Measurements from ENCODE around the gene SUSD4. TPM values are rescaled to one million over a fixed set of nuclear protein-coding genes. Genes with fewer than 3 reads are reported as not detected.

The SUSD4 gene
- polyA plus RNA-seq, 10 donors: 2.5 to 5.7 (median 3.7) TPM

- no peak for DNase-seq
Measured at GRCh38 chr1:223231011-223231572, 132.9 kb downstream of the SUSD4 start.

DNA sequence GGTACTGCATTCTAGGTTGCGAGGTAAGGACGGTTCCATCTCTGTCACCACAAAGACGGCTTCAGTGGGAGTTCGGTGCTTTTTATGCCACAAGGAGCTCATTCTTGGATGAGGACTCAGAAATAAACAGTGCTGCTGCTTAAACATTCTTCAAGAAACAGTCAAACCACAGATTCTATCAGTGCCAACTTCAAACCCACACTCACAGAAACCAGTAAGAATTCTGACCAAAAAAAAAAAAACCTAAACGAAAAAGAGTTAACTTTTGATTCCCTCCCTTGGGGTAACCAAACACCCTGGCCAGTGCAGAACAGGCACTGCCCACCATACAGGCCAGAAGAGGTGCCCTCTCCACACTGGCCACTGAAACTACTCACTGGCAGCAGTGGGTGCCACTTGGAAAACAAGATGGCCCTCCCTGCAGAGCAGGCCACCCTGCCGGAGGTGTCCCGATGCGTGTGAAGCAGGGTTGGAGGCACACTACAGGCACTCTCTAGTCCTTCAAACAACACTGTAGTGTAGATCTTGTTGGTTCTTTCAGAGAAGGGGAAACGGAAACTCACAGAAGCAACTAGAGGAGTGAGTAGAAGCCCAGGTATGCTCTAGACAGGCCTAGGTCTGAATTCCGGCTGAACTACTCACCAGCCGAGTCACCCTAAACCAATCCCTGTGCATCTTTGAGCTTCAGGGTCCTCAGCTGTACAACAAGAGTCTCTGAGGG, 133.7 kb downstream of the SUSD4 start:
- peak in 1 of 3 donors; percentile 82 for DNase-seq

GRCh38 chr1:223229756-223230155, 134.2 kb downstream of the SUSD4 start:
- DNase-seq: no peak

DNA sequence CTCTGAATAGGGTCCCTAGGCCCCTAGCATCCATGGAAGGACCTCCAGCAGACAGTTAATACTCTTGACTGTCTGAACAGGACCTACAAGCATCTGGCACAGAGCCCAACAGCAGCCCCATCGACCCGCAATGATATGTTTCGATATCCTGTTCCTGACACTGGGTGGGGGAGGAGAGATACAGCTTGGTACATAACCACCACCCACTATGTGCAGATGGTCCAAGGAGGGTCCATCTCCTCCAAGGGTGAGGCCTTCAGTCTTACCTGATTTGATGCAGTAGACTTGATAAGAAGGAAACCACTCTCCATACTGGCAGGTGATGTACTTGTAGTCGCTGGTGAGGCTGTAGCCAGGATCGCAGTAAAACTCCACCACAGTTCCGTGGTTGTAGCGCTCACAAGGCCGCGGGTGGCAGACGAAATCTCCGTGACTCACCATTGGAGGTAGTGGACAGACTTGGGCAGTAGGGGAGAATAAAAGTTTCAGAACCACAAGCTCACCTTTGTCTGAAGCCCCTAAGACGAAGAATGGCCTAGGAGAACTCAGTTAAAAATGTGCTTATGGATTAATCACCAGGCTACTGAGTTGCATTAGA, 134.9 kb downstream of the SUSD4 start:
- DNase-seq: no peak

- no peak for DNase-seq
Measured at GRCh38 chr1:223228201-223228600, 135.8 kb downstream of the SUSD4 start.

GRCh38 chr1:223227486-223228196, 136.3 kb downstream of the SUSD4 start:
- DNase-seq: no peak

DNA sequence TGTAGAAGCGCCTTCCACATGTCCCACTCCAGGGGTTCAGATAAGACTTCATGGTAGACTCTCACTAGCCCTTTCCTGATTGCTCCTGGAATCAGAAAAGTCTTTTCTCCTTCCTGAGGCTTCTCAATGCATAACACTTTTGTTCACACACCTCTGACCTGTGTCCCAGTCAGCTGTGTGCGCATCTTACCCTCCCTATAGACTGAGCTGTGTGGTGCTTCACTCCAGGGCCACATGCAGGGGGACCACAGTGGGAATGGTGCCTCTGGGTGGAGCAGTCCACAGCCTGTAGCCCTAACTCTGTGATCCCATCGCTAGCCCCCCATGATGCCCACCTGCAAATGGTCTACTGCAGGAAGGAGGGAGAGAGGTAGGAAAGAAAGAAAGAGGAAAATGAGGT, 136.9 kb downstream of the SUSD4 start:
- DNase-seq: no peak

DNA sequence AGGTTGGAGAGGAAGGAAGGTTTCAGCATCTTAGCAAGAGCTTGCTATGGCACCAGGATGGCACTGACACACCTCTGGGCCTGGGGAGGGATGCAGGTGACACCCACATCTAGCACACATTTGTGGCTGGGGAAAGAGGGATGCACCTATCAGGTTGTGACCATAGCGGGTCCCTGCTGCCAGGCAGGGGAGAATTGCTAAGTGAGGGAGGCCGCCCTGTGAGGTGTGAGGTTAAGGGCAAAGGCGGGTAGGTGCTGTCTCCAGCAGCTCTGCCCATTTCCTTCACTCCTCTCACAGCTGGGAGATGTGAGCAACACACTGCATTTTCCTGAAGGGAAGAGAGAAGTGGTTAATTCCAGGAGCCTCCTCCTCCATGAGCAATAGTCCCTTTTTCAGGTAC, 137.7 kb downstream of the SUSD4 start:
- no peak for DNase-seq

DNA sequence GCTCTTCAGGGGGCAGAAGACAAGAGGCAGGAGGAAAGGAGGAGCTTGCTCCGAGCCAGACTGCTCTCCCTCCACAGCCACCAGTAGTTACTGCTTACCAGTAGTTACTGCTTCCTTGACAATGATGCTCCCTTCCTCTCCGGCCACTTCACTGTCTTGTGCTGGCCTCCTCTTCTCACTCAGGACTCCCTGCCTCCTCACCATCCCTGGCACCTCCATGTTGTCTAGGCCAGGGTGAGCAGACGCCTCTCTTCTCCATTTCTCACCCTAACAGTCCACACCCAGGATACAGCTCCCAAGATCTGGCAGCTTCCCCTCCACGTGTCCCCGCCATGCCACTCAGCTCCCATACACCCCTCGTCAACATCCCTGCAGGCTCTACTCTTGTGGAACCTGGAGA, 138.5 kb downstream of the SUSD4 start:
- no peak for DNase-seq

DNA sequence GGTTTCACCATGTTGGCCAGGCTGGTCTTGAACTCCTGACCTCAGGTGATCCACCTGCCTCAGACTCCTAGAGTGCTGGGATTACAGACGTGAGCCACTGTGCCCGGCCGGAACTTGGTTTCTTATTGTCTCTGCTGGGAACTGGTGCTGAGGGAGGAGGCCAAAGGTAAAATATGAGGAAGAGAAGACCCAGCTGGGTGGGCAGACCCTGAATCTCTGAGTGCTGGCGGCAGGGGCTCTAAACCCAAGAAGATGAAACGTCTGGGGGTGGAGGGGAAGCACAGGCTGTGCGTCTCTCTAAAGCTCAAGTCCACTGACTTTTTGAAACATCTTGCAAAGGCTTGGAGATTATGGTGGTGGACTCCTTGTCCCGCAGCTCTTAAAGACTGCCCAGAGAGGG, 138.9 kb downstream of the SUSD4 start:
- DNase-seq: no peak

DNA sequence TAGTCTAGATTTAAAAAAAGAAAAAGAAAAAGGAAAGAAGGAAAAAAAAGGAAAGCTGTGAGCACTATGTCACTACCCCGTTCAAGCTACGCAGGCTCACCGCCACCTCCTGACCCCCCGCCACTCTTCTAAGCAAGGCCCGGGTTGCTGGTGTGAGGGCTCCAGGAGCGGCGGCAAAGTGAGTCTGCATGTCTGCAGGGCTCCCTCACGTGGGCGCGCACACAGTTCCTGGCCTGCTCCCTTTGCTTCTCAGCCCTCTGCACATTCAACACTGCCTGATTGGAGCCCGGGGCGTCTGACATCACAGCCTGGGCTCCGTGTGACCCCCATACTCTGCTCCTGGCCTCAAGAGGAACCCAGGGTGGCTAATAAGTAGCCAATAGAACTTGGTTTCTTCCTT, 139.5 kb downstream of the SUSD4 start:
- no peak for DNase-seq

DNA sequence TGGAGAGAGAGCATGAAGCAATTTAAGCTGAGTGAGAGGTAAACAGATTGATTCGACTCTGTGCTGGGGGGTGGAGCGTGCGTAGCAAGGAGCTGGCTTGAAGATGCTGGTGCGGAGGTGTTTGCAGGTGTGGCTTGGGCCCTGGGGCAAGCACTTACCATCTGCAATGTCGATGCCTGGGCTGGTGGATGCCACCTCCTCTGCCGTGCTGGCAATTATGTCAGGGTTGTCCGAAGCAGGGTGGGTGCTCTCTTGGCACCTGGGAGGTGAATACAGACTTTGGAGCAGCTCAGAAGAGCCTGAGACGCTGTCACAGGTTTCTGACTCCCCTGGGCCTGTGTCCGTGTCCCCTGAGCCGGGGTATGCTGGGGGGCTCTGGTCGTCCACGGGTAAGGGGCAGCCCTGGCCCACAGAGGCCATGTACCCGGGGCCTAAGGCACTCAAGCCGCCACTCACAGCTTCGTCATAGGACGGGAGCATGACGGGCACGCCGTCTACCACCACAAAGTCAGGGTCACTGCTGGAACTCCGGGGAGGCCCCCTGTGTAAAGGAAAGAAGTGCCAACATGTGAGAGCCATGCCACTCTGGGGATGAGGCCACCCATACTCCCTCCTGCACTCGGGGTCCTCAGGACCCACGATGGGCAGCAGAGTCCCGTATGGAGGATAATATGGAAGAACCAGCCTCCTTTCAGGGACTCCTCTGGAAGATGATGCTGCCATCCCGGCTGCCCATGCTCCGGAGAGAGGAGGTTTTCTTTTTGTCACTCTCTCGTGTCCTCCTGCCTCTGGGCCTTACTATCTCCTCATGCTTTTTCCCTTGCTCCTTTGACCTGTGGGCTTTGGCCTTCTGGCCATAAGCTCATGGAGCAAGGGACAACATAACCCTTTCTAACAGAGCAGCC, 140.6 kb downstream of the SUSD4 start:
- DNase-seq: no peak

GRCh38 chr1:223222377-223222776, 141.6 kb downstream of the SUSD4 start:
- DNase-seq: no peak

DNA sequence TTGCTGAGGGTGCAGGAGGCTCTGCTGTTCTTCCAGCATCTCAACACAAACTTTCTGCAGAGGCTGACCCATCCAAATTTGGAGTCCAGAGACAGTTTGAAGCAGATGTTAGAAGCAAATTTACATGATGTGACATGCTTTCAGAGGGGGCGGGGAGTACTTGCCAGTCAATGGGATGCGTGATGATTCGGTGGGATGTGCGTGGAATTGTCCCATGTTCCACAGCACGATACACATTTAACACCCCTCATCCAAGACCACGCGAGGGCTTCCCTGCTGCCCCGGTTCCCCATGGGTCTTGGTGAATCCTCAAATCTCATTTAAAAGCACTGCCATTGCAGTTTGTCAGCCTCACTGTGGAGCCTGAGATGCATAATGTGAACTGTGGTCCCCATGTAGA, 142.3 kb downstream of the SUSD4 start:
- DNase-seq: no peak

DNA sequence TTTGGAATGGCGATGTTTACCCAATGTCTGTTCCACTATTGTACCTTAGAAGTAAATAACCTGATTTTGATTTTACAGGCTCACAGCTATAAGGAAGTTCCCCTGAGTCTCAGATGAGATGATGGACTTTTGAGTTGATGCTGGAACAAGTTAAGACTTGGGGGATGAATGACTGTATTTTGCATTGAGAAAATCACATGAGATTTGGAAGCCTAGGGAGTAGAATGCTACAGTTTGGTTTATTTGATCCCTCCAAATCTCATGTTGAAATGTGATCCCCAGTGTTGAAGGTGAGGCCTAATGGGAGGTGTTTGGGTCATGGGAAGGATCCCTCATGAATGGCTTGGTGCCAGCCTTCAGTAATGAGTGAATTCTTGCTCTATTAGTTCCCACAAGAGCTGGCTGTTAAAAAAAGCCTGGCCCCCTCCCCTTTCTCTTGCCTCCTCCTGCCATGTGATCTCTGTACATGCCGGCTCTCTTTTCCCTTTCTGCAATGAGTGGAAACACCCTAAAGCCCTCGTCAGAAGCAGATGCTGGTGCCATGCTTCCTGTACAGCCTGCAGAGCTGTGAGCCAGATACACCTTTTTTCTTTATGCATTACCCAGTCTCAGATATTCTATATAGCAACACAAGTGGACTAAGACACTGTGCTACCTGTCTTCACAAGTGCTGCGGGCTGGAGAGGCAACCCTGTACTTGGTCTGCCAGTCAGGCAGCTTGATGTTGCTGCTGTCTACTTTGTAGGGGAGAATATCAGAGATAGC, 143.9 kb downstream of the SUSD4 start:
- no peak for DNase-seq

GRCh38 chr1:223219318-223219635, 144.7 kb downstream of the SUSD4 start:
- no peak for DNase-seq

GRCh38 chr1:223217781-223218180, 146.2 kb downstream of the SUSD4 start:
- no peak for DNase-seq

GRCh38 chr1:223216531-223217205, 147.3 kb downstream of the SUSD4 start:
- DNase-seq: no peak

- DNase-seq: no peak
Measured at GRCh38 chr1:223216074-223216473, 147.9 kb downstream of the SUSD4 start.

DNA sequence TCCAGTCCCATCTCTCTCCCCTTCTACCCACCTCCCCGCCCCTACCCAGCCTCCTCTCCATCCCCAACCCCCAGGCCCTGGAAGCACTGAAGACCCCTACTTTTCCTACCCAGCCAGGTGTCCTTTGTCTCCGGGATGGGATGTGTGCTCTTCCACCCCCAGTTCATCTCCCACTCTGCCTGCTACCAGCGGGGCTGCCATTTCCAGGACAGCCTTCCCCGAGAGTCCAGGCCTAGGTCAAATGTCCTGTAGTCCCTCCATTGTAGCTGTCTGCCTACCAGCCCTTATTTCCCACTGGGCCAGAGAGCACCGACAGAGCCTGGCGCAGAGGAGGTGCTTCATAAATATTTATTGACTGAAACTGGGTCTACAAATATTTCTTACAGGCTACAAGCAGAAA, 148.9 kb downstream of the SUSD4 start:
- no peak for DNase-seq
